GM13976 (cell line): ENCODE results near the gene PRKAG2.

ENCODE experiments used
- DNase-seq: peaks from one replicate; pipeline ENCODE4 v3.0.0; 2012; ENCODE audit warnings: low spot score
- in situ Hi-C: fragments of 300-500 bp; cut with MboI; formaldehyde crosslinking; loops from one replicate; pipeline ENCODE4 v1.12.0; 2022; ENCODE audit warnings: low sequenced_read_pairs, mixed read lengths, inconsistent platforms; ENCODE audit not compliant: unreplicated experiment
- TF ChIP-seq, protein P1 (sequence below): IDR thresholded peaks from 2 replicates; pipeline ENCODE4 v1.5.1; 2012; ENCODE audit warnings: borderline replicate concordance, mild to moderate bottlenecking; ENCODE audit not compliant: insufficient read depth; ENCODE audit errors: extremely low read depth, missing control alignments, control extremely low read depth

Gene PRKAG2

DNA sequence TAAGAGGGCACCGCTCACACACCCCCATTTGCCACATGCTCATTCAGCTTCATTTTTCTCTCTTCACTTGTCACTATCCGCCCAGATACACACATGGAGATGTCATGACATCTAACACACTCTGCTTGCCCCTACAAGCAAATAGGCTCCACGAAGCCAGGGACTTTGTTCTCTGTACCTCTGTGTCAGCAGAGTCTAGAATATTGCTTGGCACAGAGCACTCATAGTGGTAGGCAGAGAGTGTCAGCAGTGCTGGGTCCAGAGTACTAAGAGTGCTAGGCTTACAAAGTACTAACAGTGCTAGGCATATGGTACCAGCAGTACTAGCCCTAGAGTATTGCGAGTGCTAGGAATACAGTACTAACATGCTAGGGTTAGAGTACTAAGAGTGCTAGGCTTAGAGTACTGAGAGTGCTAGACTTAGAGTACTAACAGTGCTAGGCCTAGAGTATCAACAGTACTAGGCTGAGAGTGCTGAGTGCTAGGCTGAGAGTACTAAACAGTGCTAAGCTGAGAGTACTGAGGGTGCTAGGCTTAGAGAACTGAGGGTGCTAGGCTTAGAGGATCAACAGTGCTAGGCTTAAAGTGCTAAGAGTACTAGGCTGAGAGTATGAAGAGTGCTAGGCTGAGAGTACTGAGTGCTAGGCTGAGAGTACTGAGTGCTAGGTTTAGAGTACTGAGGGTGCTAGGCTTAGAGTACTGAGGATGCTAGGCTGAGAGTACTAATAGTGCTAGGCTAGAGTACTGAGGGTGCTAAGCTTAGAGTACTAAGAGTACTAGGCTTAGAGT lies 166.1 kb downstream of the PRKAG2 start:
- in situ Hi-C loops = no loop called here
- TF ChIP-seq, protein P1, sequence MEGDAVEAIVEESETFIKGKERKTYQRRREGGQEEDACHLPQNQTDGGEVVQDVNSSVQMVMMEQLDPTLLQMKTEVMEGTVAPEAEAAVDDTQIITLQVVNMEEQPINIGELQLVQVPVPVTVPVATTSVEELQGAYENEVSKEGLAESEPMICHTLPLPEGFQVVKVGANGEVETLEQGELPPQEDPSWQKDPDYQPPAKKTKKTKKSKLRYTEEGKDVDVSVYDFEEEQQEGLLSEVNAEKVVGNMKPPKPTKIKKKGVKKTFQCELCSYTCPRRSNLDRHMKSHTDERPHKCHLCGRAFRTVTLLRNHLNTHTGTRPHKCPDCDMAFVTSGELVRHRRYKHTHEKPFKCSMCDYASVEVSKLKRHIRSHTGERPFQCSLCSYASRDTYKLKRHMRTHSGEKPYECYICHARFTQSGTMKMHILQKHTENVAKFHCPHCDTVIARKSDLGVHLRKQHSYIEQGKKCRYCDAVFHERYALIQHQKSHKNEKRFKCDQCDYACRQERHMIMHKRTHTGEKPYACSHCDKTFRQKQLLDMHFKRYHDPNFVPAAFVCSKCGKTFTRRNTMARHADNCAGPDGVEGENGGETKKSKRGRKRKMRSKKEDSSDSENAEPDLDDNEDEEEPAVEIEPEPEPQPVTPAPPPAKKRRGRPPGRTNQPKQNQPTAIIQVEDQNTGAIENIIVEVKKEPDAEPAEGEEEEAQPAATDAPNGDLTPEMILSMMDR = no peak

DNA sequence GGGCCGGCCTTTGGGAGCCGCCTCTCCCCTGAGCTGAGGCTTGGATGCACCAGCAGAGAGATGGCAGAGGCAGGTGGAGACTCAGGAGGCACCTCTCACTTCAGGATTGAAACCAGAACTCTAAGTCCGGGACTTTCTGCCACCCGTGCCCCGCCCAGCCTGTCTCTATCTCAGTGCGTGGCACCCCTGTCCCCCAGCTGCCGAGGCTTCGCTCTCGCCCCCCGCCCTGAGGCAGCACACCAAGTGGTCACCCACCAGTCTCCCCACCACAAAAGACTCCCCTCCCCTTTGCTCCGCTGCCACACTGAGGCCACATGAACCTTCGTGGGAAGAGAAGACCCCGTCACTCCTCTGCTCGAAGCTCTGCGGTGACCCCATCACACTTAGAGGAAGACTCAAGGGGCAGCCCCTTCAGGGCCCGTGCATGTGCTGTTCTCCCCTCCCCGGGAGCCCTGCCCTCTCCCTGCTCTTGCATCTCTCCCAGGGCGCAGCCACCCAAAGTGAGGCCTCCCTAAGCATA lies 166.7 kb downstream of the PRKAG2 start:
- TF ChIP-seq, protein P1 = no peak
- DNase-seq = no peak
- in situ Hi-C loops = no loop called here

More for the DNA sequence above, 166.1 kb downstream of the PRKAG2 start:
- no peak for DNase-seq

DNA sequence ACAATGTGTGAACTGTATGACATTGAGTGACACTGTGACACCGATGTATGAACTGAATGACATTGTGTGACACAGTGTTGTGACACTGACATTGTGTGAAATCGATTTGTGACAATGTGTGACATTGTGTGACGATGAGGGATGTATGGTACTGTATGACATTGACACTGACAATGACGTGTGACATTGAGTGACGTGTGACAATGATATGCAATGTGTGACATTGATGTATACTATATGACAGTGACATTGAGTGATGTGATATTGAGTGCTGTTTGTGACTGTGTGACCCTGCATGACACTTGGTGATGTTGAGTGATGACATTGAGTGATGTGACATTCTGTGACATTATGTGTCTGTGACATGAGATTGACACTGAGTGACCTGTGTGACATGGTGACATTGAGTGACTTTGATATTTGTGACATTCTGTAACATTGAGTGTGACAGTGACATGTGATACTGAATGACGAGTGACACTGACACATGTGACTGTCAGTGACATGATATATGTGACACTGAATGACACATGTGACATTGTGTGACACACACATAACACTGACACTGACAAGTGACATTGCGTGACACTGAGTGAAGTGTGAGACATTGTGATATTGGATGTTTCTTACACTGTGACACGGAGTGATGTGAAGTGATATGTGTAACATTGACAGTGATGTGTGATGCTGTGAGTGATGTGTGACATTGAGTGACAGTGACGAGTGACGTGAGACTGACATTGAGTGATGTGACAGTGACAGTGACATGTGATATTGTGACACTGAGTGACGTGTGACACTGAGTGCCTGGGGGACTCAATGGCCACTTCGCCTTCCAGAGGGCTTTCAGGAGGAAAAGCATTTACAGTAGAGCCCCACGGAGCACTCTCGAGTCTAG lies 167.5 kb downstream of the PRKAG2 start:
- no peak for DNase-seq

DNA sequence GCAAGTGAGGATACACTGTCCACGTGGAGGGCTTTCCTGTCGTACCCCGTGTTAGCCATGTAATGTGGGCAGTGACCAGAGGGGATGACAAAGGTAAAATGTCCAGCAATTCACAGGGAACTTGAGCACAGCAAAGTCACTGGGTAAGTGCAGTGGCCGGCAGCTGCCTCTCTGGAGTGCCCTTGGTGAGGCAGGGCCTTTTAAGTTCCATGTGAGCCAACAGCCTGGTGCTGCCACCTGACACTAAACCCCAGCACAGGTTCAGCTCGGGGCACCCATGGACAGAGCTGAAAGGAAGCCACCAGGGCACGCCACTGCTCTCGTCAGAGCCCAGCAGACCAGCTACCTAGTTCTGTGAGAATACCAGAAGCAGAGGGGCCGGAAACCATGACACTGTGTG lies 168.3 kb downstream of the PRKAG2 start:
- TF ChIP-seq, protein P1 = no peak
- in situ Hi-C loops = no loop called here
- DNase-seq = no peak

More for the DNA sequence above, 167.5 kb downstream of the PRKAG2 start:
- in situ Hi-C loops = no loop called here
- TF ChIP-seq, protein P1 = no peak

DNA sequence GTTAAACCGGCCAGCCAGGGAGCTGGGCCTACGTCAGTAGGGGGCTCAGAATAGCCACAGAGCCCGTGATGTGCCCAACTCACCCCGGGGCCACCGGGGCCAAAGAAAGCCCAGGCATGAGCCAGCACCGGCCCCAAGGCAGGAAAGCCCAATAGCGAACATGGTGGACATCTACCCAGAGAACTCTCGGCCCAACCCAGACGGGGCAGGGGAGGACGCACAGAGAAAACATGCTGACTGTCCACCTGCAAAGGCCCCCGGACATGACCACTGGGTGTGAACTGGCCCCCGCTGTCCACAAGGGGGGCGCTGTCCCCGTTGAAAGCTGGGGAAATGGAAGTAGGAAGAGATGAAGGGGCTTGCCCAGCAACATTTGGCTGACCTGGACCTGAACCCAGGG lies 169.2 kb downstream of the PRKAG2 start:
- no peak for DNase-seq
- TF ChIP-seq, protein P1 = no peak
- in situ Hi-C loops = no loop called here

DNA sequence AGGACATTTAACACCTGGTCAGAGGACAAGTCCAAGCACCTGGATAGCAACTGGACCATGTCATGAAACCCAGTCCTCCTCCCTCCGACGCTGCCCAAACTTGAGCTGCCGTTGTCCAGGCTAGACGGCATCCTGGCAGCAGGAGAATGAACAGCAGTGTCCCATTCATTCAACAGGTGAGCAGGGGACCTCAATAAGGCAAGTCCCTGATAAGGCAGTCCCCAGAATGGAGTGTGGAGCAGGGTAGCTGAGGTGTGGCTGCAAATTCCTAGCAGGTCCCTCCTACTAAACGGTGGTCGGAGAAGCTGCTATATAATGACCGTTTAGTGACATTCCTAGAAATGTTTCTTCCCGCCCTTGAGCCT lies 169.8 kb downstream of the PRKAG2 start:
- in situ Hi-C loops = no loop called here
- TF ChIP-seq, protein P1 = no peak
- no peak for DNase-seq
